Measurements from ENCODE around the gene SMG6. TPM values are rescaled to one million over a fixed set of nuclear protein-coding genes. Genes with fewer than 3 reads are reported as not detected.

SMG6 gene
- total and polyA plus RNA-seq, 7 donors = 11.1 to 38.8 (median 22.9) TPM

DNA sequence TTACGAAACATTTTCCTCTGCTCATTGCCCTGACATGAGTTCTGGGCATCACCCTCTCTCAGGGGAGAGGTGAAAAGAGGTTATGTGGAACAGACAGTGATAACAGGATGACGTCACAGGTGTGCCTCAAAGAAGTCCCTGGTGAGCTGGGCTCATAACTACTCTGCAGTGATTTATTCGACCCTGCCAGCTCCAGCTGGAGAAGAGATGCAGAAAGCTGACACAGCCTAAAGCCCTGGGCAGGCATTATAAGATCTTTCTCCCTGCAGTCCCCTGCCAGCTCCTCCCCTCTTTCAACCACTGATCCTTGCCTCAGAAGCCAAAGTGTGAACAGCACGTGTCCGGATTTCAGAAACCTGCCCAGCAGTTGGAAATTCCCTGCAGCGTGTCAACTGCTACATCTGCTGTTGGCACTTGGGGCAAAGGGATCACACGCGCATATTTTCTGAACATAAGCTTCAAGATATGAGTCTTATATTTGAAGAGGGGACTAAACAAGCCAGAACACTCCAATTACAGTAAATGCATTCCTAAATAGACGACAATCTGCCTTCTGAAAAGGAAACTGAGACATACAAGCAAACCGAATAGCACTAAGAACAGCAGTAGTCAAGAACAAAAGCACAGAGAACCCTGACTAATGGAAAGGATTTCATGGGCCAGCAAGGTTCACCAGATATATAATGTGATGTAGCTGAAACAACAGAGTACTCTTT is 80.5 kb downstream of the SMG6 start:
- Histone ChIP-seq H3K36me3 (peaks cover 0 to 5% (median 0%) of the 10 kb centered on the region in 4 donors), H3K27ac (peak overlapping the region; percentile 41 to 81 (median 68)), H3K4me3 (no peak overlapping the region), H3K9me3 (no peaks in the 10 kb centered on the region), H3K4me1 (peaks cover 0 to 21% (median 21%) of the 10 kb centered on the region in 4 donors), H3K27me3 (no peaks in the 10 kb centered on the region)
- intact Hi-C loops (cut with DNase I) = no loop called here
- DNase-seq = peak; percentile 88
- 62 to 76% methylated on average over 10 of the region's 10 CpGs for WGBS, 2 donors
- no peak for TF ChIP-seq CTCF (IDR thresholded peaks at IDR 0.05)
- no peak for TF ChIP-seq POLR2A (IDR thresholded peaks at IDR 0.05)
- TF ChIP-seq EP300 (IDR thresholded peaks at IDR 0.05) = peak in 3 of 4 donors; percentile 65 to 73 (median 67)
- TF ChIP-seq POLR2AphosphoS5 (IDR thresholded peaks at IDR 0.05) = peak; percentile 22 to 76 (median 71)

DNA sequence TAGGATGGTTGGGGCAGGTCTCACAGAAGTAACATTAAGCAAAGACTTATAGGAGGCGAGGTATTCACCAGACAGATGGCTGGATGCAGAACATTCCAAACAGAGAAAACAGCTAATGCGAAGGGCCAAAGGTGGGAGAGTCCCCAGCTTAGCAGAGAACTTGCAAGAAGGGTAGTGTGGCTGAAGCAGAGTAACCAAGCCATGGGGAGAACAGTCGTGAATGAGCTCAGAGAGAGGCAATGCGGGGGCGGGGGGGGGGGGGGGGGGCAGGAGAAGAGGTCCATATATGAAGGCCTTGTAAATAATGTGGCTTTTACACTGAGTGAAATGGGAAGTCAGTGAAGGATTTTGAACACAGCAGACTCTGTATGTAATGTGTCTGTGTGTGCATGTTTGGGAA is 81.3 kb downstream of the SMG6 start:
- H3K9me3 ChIP-seq = no peaks in the 10 kb centered on the region
- WGBS, 2 donors = 75 to 80% methylated on average over 5 of the region's 5 CpGs
- H3K27ac ChIP-seq = peak overlapping the region; percentile 41 to 81 (median 68)
- H3K4me3 ChIP-seq = no peak overlapping the region
- H3K36me3 ChIP-seq = peaks cover 0 to 5% (median 0%) of the 10 kb centered on the region in 4 donors
- intact Hi-C loops (cut with DNase I) = no loop called here
- no peaks in the 10 kb centered on the region for H3K27me3 ChIP-seq
- no peak for DNase-seq
- H3K4me1 ChIP-seq = peaks cover 0 to 21% (median 21%) of the 10 kb centered on the region in 4 donors
- TF ChIP-seq CTCF (IDR thresholded peaks at IDR 0.05) = no peak
- TF ChIP-seq POLR2AphosphoS5 (IDR thresholded peaks at IDR 0.05) = no peak
- TF ChIP-seq POLR2A (IDR thresholded peaks at IDR 0.05) = no peak
- TF ChIP-seq EP300 (IDR thresholded peaks at IDR 0.05) = no peak

DNA sequence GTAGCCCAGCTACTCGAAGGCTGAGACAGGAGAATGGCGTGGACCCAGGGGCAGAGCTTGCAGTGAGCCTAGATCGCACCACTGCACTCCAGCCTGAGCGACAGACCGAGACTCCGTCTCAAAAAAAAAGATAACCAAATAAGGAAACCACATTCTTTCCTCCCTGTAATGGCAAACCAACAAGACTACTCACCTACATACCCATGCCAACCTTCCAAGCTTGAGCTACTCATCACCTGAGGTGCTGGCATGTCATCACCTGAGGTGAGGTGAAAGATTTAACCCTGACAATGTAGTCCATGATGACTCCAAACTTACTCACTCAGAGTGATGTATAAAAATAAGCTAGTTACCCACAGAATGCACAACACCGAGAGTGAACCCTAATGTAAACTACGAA is 85.2 kb downstream of the SMG6 start:
- Histone ChIP-seq H3K36me3 (peaks cover 0 to 5% (median 0%) of the 10 kb centered on the region in 4 donors), H3K27me3 (no peaks in the 10 kb centered on the region), H3K4me1 (peaks cover 0 to 51% (median 45%) of the 10 kb centered on the region in 4 donors), H3K9me3 (no peaks in the 10 kb centered on the region), H3K4me3 (no peak overlapping the region), H3K27ac (no peak overlapping the region)
- TF ChIP-seq POLR2A (IDR thresholded peaks at IDR 0.05) (no peak), POLR2AphosphoS5 (IDR thresholded peaks at IDR 0.05) (no peak), CTCF (IDR thresholded peaks at IDR 0.05) (no peak), EP300 (IDR thresholded peaks at IDR 0.05) (no peak)
- 79 to 93% methylated on average over 8 of the region's 8 CpGs for WGBS, 2 donors
- no peak for DNase-seq
- intact Hi-C loops (cut with DNase I) = no loop called here

DNA sequence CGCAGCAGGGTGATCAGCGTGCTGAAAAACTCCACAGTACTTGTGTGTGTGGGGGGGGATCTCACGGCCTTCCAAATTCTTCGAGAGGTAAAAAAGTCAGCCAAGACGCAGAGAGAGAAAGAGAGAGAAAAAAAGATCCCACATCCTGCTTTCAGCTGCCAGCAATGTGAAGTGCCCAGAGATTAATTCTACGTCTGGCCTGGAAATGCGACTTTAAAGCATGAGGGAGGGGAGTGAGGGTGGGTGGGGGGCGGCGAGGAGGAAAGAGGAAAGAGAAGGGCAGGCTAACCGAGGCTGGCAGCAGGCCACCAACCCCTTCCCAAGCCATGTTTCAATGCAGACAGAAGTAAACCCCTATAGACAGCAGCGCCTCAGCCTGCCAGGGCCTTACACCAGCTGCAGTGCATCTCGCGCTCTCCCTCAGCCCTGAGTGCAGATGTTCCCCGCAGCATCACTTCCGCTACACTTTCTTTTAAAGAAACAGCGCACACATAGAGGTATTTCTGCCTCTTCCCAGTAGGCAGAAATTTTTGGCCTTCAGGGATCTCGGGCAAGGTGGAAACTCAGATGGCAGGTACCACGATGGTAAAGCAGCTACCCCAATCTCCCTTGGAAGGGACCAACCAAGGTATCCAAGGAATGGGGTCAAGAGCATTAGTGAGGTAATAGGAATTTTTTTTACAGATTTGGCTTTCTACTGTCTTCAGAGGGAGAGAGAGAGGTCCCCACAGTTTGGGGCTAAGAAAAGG is 87.8 kb downstream of the SMG6 start:
- DNase-seq = peak; percentile 89
- intact Hi-C loops (cut with DNase I) = loop anchor here (2.0 kb wide), 1 partner anchor 41 kb away; no protein-coding TSS in a partner anchor
- no peaks in the 10 kb centered on the region for H3K9me3 ChIP-seq
- peak overlapping the region in 1 of 4 donors; percentile 32 for H3K4me3 ChIP-seq
- peaks cover 0 to 57% (median 51%) of the 10 kb centered on the region in 4 donors for H3K4me1 ChIP-seq
- TF ChIP-seq POLR2AphosphoS5 (IDR thresholded peaks at IDR 0.05) = peak; percentile 49 to 78 (median 64)
- TF ChIP-seq EP300 (IDR thresholded peaks at IDR 0.05) = peak in 1 of 4 donors; percentile 38
- no peak for TF ChIP-seq POLR2A (IDR thresholded peaks at IDR 0.05)
- WGBS, 2 donors = 30 to 76% methylated on average over 18 of the region's 18 CpGs
- H3K27ac ChIP-seq = peak overlapping the region; percentile 72 to 87 (median 84)
- no peaks in the 10 kb centered on the region for H3K27me3 ChIP-seq
- H3K36me3 ChIP-seq = peaks cover 0 to 5% (median 0%) of the 10 kb centered on the region in 4 donors

All from sigmoid colon (tissue), 7 donors.